GM21447 (cell line): ENCODE measurements around the gene IL12B.
"Not testable (repeated sequence)": the region's sequence is repeated elsewhere in the genome, so short reads cannot be mapped to it uniquely, and the experiment has no call there.

Source experiments
- ATAC-seq: cut with Tn5 transposase; IDR thresholded peaks from one replicate; pipeline ENCODE4 v1.9.1; 2021; ENCODE audit not compliant: unreplicated experiment

Gene IL12B

DNA sequence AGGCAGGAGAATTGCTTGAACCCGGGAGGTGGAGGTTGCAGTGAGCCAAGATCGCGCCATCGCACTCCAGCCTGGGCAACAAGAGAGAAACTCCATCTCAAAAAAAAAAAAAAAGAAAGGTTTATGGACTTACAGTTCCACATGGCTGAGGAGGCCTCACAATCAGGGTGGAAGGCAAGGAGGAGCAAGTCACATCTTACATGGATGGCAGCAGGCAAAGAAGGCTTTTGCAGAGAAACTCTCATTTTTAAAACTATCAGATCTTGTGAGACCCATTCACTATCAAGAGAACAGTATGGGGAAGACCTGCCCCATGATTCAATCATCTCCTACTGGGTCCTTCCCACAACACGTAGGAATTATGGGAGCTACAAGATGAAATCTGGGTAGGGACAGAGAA is 33.0 kb downstream of the IL12B start:
- ATAC-seq: not testable (repeated sequence)

DNA sequence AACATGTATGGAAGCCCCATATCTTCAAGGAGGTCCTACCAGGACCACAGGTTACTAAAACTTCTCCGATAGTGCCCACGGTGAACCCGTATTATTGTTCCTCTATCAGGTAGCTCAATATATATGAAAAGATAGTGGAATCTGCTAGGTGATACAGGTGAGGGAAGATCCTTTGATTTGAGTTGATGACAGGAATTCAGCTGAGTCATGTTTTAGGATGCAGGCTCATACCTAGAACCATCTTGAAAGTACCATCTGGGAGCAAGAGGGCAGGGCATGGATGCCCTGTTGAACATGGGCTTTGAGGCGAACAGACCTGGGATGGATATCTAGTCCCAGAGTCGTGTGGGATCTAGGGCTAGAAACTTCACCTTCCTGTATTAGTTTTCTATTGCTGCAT is 35.4 kb downstream of the IL12B start:
- no peak for ATAC-seq

DNA sequence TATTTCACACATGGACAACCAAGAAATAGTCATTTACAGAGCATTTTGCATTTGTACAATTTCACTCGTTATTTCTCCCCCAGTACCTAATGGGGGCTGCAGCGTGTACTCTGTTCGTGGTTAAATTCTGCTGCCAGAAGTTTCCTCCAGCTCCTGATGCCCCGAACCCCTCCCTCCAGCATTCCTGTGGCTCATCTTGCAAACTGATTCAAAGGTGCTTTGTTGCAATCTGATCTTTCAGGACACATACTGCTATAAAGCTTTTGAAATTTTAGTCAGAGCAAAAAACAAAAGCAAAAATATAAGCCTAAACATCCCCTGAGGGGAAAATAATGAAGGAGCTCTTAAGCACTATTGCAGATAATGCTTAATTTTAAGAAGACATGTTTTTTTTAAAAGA is 39.5 kb downstream of the IL12B start:
- no peak for ATAC-seq

DNA sequence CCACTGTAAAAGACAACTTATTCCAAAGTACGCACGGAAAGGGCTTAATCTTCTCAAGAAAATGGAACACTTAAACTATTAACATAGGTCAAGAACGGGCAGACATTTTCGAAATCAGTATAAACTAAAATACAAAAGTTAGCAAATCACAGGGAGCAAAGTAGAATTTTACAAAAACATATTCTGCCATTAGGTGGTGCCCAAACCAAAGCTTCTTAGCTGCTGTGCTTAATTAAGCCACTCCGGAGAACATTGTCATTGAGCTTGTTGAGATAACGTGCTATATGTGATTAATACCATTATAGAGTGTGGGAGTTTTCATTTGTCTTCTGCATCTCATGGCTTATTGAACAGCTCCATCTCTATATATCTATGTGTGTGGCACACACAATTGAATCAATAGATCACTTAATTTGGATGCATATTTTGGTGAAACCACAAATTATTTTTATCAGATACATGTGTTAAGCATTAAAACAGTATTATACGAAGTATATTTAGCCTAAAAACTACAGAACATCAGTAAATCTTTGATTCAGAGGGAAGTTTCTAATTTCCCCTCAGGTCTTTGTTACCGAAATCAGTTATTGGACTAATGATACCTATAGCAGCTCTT is 43.8 kb downstream of the IL12B start:
- ATAC-seq: peak; percentile 61

DNA sequence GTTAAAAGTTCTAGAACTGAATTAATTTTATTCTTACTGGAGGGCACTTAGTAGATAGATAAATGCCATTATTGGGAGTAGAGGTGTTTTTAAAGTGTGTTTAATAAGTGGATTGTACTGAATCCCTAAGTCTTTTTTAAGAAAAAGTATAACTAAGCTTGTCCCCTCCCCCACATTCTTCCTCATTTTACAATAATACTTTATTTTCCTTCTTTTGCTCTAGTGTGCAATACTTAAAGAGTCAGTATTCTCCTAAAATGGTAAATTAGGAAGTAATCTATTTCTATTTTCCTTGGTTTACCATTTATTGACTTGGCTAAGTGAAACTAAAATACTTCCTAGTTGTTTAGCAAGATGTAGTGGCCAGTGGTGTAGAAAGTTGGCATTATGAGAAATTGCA is 55.6 kb downstream of the IL12B start:
- ATAC-seq: no peak

DNA sequence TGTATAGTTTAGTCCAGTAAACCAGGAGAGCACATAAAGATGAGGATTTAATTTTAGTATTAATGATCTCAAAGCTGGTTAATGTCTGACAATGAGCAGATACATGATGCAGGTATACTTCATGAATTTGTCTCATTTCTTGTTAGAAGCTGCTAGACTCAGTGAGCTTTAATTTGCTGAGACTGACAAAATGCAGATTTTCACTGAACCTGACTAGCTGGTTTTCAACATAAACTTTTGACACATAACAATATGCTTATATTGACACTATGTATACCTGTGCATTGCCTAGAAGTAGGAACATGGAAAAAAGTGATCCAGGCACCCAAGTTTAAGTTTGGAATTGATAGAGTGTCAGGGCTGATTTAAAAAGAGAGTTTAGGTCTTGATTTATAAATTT is 56.4 kb downstream of the IL12B start:
- no peak for ATAC-seq

DNA sequence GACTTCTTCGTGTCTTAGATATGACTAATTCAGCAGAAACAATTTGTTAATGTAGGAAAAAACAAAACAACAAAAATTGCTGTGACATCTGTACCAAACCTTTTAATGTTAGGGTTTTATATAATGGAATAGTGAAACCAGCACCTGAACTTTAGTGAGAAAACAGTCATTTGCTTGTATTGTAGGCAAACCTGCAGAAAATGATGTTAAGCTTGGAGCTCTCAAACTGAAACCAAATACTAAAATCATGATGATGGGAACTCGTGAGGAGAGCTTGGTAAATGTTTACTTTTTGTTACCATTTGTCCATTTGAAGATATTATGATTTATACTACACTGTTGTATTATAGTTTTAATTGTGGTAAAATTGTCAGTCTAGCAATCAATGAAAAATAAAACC is 60.6 kb downstream of the IL12B start:
- ATAC-seq: no peak

DNA sequence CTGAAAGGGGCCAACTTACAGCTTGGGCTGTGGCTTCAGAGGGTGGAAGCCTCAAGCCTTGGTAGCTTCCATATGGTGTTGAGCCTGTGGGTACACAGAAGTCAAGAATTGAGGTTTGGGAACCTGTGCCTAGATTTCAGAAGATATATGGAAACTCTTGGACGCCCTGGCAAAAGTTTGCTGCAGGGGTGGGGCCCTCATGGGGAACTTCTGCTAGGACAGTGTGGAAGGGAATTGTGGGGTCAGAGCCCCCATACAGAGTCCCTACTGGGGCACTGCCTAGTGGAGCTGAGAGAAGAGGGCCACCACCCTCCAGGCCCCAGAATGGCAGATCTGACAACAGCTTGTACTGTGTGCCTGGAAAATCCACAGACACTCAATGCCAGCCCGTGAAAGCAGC is 63.5 kb downstream of the IL12B start:
- not testable (repeated sequence) for ATAC-seq
